Stimulated activated memory B cell treated with anti-CD40 and anti-IgM and Interleukin-4, amounts not matched to agents 10 μg/mL and 1 μg/mL and 100 μg/mL, for 72 hours (primary cell): ENCODE measurements around the gene OSBPL8.
"Not testable (repeated sequence)": the region's sequence is repeated elsewhere in the genome, so short reads cannot be mapped to it uniquely, and the experiment has no call there.

ENCODE experiments used
- ATAC-seq: fragments of 150-1000 bp; cut with Tn5 transposase; 2 replicates; pipeline ENCODE4 v1.10.0; 2021
- H3K27ac Mint-ChIP-seq: one replicate; pipeline ENCODE4 v1.8.0; 2022; ENCODE audit warnings: mild to moderate bottlenecking, mixed read lengths
- H3K27me3 Mint-ChIP-seq: one replicate; pipeline ENCODE4 v1.8.0; 2022; ENCODE audit warnings: mixed read lengths
- H3K36me3 Mint-ChIP-seq: one replicate; pipeline ENCODE4 v1.8.0; 2022; ENCODE audit warnings: mixed read lengths
- H3K4me1 Mint-ChIP-seq: one replicate; pipeline ENCODE4 v1.8.0; 2022; ENCODE audit warnings: mixed read lengths
- H3K4me3 Mint-ChIP-seq: one replicate; pipeline ENCODE4 v1.8.0; 2022; ENCODE audit warnings: mild to moderate bottlenecking, moderate library complexity, mixed read lengths
- H3K9me3 Mint-ChIP-seq: one replicate; pipeline ENCODE4 v1.8.0; 2022; ENCODE audit warnings: mixed read lengths

OSBPL8 gene

DNA sequence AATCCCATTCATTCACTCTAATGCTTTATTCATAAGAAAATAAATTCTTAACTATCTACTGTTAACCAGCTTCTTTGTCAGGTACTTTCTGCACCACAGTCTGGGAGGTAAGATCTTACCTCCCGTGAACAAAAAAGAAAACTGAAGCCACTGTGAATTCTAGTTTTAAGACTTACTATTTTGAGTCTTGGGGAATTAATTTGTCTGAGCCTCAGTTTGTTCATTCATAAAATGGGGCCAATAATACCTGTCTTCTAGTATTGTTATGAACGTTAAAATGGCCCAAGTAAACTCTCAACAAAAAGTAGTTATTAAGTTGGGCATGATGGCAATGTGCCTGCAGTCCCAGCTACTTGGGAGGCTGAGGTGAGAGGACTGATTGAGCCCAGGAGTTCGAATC is 151.9 kb downstream of the OSBPL8 start:
- H3K4me1 Mint-ChIP-seq, result peaks cover 5% of the 10 kb centered on the region
- no peaks in the 10 kb centered on the region for H3K27me3 Mint-ChIP-seq
- peaks cover 10% of the 10 kb centered on the region for H3K36me3 Mint-ChIP-seq
- no peaks in the 10 kb centered on the region for H3K9me3 Mint-ChIP-seq
- no peak for ATAC-seq
- H3K27ac Mint-ChIP-seq, result no peak overlapping the region
- no peak overlapping the region for H3K4me3 Mint-ChIP-seq

DNA sequence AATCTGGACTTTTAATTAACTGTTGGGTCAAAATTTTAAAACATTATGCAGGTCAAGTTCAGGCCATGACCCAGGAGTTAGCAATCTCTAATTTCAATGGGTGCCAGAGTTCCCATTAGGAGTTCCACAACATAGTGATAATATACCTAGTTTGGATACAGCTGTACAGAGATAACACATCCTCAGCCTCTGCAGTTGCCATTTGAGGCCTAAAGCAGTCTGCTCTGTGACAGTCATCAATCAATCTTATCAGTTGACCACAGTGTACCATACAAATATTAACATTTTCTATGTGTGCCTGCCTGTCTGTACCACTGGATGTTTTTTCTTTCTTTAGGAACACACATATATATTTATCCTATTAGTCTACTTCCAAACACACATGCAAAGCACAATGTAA is 157.3 kb downstream of the OSBPL8 start:
- Mint-ChIP-seq H3K27ac (no peak overlapping the region), H3K27me3 (no peaks in the 10 kb centered on the region), H3K9me3 (no peaks in the 10 kb centered on the region), H3K4me3 (no peak overlapping the region), H3K36me3 (peaks cover 22% of the 10 kb centered on the region), H3K4me1 (no peaks in the 10 kb centered on the region)
- ATAC-seq, result no peak

DNA sequence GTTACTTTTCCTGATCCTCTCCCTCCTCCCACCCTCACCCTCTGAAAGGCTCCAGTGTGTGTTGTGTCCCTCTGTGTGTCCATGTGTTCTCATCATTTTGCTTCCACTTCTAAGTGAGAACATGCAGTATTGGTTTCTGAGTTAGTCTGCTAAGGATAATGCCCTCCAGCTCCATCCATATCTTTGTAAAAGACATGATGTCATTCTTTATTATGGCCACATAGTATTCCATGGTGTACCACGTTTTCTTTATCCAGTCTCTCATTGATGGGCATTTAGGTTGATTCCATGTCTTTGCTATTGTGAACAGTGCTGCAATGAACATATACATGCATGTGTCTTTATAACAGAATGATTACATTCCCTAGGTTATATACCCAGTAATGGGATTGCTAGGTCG is 159.4 kb downstream of the OSBPL8 start:
- no peak overlapping the region for H3K27ac Mint-ChIP-seq
- no peak for ATAC-seq
- peaks cover 16% of the 10 kb centered on the region for H3K36me3 Mint-ChIP-seq
- H3K27me3 Mint-ChIP-seq, result no peaks in the 10 kb centered on the region
- no peaks in the 10 kb centered on the region for H3K4me1 Mint-ChIP-seq
- no peak overlapping the region for H3K4me3 Mint-ChIP-seq
- H3K9me3 Mint-ChIP-seq, result no peaks in the 10 kb centered on the region

DNA sequence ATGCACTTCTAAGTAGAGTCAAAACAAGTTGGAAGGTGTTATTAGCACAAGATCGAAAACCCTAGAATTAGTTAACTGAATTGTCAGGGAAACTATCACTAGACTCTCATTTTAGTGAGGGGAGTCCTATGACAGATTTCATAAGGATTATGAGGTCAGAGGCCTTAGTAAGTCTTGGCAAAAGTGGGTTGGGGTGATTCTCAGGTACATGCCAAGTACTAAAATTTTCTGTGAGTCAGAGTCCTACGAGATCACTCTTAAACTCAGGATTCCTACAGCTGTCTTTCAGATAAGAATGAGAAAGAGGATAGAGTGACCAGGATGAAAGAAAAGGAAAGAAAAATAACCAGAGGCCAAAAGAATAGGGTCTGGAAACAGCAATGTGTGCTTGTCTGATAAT is 160.5 kb downstream of the OSBPL8 start:
- Mint-ChIP-seq H3K27me3 (no peaks in the 10 kb centered on the region), H3K9me3 (no peaks in the 10 kb centered on the region), H3K4me3 (no peak overlapping the region), H3K4me1 (no peaks in the 10 kb centered on the region), H3K36me3 (peaks cover 24% of the 10 kb centered on the region), H3K27ac (no peak overlapping the region)
- ATAC-seq, result no peak

DNA sequence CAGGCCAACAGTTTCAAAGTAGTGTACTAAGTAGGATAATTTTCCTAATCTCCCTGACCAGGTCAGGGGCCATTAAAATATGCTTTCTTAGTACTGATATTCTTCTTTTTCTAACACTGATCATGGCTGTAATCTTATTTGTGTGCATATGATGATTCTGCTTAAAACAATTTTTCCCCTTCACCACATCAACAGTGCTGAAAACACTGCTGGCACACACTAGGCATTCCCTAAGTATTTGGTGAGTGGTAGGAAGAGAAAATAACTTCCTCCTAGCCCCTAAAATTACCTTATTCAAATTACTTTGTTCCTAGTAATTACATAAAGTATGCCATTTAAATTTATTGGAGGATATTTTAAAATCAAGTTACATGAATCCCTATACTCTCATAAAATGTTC is 161.5 kb downstream of the OSBPL8 start:
- Mint-ChIP-seq H3K4me1 (no peaks in the 10 kb centered on the region), H3K36me3 (peaks cover 24% of the 10 kb centered on the region), H3K4me3 (no peak overlapping the region), H3K27ac (no peak overlapping the region), H3K27me3 (no peaks in the 10 kb centered on the region), H3K9me3 (no peaks in the 10 kb centered on the region)
- ATAC-seq, result no peak

DNA sequence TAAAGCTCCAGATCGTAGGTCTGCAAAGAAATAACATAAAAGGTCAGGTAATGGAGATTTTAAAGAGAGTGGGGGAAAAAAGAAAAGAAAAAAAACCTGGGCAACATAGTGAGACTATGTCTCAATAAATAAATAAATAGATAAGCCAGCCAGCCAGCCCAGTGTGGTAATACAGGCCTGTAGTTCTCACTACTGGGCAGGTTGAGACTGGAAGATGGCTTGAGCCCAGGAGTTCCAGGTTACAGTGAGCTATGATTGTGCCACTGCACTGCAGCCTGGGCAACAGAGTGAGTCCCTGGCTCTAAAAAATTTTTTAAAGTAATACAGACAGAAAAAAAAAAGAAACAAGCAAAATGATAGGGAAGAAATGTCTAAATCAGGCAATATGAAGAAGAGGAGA is 168.1 kb downstream of the OSBPL8 start:
- Mint-ChIP-seq H3K4me1 (no peaks in the 10 kb centered on the region), H3K27ac (no peak overlapping the region), H3K36me3 (peaks cover 49% of the 10 kb centered on the region), H3K9me3 (no peaks in the 10 kb centered on the region), H3K27me3 (no peaks in the 10 kb centered on the region), H3K4me3 (no peak overlapping the region)
- ATAC-seq, result no peak

DNA sequence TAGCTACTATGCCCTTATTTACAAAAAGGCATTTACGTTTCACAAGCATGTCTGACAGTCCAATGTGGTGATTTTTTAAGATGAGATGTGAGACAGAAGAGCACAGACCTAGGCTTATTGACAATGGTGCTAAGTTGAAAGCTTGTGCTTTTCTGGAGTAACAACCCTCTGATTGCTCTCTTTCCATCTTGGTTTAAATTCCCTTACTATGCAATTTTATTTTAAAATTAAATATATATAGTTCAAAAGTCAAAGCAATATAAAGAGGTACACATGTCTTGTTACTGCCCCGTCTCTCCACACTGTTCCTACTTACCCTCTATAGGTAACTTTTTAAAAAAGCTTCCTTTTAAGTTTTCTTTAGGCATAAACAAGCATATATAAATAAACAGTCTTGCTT is 172.0 kb downstream of the OSBPL8 start:
- H3K27ac Mint-ChIP-seq, result no peak overlapping the region
- no peaks in the 10 kb centered on the region for H3K4me1 Mint-ChIP-seq
- H3K4me3 Mint-ChIP-seq, result no peak overlapping the region
- no peaks in the 10 kb centered on the region for H3K27me3 Mint-ChIP-seq
- peaks cover 49% of the 10 kb centered on the region for H3K36me3 Mint-ChIP-seq
- no peaks in the 10 kb centered on the region for H3K9me3 Mint-ChIP-seq
- no peak for ATAC-seq

DNA sequence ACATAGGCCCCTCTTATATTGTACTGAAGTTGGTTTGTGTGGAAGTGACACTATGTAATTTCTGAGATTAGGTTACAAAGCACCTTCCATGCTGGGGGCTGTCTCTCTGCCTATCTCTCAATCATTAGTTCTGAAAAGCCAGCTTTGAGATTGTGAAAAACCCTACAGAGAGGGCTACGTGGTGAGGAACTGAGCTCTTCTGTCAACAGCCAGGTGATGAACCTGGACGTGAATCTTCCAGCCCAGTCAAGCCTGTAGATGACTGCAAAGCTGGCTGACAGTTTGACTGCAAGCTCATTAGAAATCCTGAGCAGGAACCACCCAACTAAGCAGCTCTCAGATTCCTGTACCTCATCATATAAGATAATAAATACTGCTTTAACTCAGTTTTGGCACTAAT is 175.0 kb downstream of the OSBPL8 start:
- ATAC-seq, result no peak
- Mint-ChIP-seq H3K4me1 (no peaks in the 10 kb centered on the region), H3K4me3 (no peak overlapping the region), H3K27me3 (no peaks in the 10 kb centered on the region), H3K27ac (no peak overlapping the region), H3K9me3 (no peaks in the 10 kb centered on the region), H3K36me3 (peaks cover 43% of the 10 kb centered on the region)

DNA sequence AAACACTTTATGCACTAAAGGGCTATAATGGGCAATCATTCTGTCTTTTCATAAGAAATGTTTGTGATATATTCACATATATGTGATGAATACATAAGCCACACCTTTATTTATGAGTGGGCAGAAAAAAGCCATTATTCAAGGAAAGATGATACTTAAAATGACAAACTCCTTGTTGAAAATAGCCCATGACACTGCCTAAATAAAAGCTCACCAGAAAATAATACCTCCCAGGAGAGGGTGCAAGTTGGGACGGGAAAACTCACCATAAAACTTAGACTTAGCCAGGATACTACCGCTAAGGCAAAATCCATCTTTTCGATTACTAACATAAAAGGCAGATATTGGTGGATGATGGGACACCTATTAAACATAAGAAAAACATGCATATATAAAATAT is 175.6 kb downstream of the OSBPL8 start:
- no peaks in the 10 kb centered on the region for H3K4me1 Mint-ChIP-seq
- no peak overlapping the region for H3K4me3 Mint-ChIP-seq
- no peaks in the 10 kb centered on the region for H3K27me3 Mint-ChIP-seq
- no peak overlapping the region for H3K27ac Mint-ChIP-seq
- no peak for ATAC-seq
- H3K9me3 Mint-ChIP-seq, result no peaks in the 10 kb centered on the region
- H3K36me3 Mint-ChIP-seq, result peaks cover 43% of the 10 kb centered on the region

DNA sequence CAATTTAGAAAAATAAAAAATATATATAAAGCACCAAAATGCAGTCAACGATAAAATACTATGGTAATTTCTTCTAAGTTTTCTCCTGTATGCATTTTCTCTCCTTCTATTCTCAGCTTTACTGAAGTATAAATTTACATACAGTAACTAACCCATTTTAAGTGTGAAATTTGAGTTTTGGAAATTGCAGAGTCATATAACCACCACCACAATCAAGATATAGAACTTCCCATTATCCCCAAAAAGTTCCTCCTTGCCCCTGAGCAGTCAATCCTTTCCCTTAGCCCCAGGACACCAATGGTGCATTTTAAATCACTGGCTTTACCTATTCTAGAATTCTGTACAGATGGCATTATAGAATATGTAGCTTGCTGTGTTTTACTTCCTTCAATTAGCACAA is 180.3 kb downstream of the OSBPL8 start:
- H3K27ac Mint-ChIP-seq, result no peak overlapping the region
- ATAC-seq, result no peak
- no peaks in the 10 kb centered on the region for H3K4me1 Mint-ChIP-seq
- no peaks in the 10 kb centered on the region for H3K27me3 Mint-ChIP-seq
- H3K4me3 Mint-ChIP-seq, result no peak overlapping the region
- peaks cover 2% of the 10 kb centered on the region for H3K9me3 Mint-ChIP-seq
- peaks cover 46% of the 10 kb centered on the region for H3K36me3 Mint-ChIP-seq

DNA sequence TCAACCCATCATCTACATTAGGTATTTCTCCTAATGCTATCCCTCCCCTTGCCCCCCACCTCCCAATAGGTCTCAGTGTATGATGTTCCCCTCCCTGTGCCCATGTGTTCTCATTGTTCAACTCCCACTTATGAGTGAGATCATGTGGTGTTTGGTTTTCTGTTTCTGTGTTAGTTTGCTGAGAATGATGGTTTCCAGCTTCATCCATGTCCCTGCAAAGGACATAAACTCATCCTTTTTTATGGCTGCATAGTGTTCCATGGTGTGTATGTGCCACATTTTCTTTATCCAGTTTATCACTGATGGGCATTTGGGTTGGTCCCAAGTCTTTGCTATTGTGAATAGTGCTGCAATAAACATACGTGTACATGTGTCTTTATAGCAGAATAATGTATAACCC is 182.7 kb downstream of the OSBPL8 start:
- not testable (repeated sequence) for H3K27me3 Mint-ChIP-seq, ATAC-seq, H3K27ac Mint-ChIP-seq, H3K4me3 Mint-ChIP-seq, H3K9me3 Mint-ChIP-seq, H3K4me1 Mint-ChIP-seq
- peaks cover 54% of the 10 kb centered on the region for H3K36me3 Mint-ChIP-seq

DNA sequence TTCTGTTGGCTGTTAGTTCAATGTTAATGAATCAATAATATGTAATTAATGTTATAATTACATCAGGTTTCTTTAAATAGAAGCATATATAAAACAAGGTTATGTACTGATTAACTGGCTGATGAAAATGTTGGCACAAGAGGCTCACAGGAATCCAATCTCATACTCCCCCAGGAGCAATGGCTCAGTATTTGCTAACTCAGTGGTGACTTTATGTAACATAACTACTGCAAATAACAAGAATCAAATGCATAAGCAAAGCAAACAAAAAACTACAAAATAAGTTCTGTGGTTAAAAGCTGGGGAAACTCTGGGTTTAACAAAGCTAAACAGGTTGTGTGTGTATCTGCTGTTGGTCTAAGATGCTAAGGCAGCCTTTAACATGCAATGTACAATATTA is 183.6 kb downstream of the OSBPL8 start:
- Mint-ChIP-seq H3K36me3 (peaks cover 55% of the 10 kb centered on the region), H3K4me1 (no peaks in the 10 kb centered on the region), H3K27me3 (no peaks in the 10 kb centered on the region), H3K9me3 (peaks cover 2% of the 10 kb centered on the region), H3K27ac (no peak overlapping the region), H3K4me3 (no peak overlapping the region)
- no peak for ATAC-seq

DNA sequence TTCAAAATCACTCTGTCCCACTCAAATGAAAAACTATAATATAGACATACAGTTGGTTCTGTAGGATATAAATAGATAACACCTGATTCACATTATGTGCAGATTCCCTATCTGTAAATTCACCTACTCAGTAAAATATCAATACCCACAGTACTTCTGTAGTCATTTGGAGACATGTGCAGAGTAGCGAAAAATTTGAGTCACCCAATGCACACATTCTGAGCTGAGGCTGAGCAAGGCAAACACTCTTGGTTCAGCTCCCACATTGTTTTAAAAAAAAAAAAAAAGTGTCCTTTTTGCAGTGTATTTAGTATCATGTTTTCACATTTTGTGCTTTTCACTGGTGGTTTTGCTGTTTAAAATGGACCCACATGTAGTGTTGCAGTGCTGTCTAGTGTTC is 184.1 kb downstream of the OSBPL8 start:
- no peaks in the 10 kb centered on the region for H3K27me3 Mint-ChIP-seq
- peaks cover 2% of the 10 kb centered on the region for H3K9me3 Mint-ChIP-seq
- ATAC-seq, result no peak
- peaks cover 59% of the 10 kb centered on the region for H3K36me3 Mint-ChIP-seq
- H3K27ac Mint-ChIP-seq, result no peak overlapping the region
- H3K4me1 Mint-ChIP-seq, result no peaks in the 10 kb centered on the region
- H3K4me3 Mint-ChIP-seq, result no peak overlapping the region

DNA sequence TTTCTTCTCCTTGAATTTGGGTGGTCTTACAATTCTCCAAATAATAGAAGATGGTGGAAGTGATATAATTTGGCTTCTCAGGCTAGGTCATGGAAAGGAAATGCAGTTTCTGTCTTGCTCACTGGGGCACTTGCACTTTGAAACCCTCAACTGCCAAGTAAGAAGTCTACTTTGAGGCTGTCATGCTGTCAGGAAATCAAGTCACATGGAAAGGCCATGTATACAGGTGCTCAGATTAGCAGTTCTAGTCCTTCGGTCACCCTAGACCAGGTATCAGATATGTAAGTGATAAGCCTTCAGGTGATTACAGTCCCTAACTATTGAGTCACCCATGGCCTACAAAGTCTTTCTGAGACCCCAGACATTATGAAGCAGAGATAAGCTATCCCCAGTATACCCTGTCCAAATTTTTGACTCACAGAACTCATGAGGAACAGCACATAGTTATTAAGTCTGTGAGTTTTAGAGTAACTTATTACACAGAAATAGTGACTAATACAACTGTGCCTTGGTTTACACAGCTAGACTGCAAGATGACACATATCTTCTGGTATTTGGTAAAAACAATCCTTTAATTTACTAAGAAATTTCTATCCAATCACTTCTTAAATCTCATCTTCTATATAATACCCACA is 185.1 kb downstream of the OSBPL8 start:
- Mint-ChIP-seq H3K4me3 (no peak overlapping the region), H3K9me3 (peaks cover 2% of the 10 kb centered on the region), H3K4me1 (no peaks in the 10 kb centered on the region), H3K27me3 (no peaks in the 10 kb centered on the region), H3K36me3 (peaks cover 67% of the 10 kb centered on the region), H3K27ac (no peak overlapping the region)
- no peak for ATAC-seq

DNA sequence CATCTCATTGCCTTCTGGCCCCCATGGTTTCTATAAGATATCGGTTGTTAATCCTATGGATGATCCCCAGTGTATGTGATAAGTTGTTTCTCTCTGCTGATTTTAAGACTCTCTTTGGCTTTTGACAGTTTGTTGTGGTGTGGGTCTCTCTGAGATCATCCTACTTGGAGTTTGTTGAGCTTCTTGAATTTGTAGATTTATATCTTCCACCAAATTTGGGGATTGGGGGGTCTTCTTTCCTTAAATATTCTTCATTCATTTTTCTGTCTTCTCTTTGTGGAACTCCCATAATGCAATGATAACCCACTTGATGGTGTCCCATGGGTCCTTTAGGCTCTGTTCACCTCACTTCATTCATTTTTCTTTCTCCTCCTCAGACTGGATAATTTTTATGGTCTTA is 191.3 kb downstream of the OSBPL8 start:
- Mint-ChIP-seq H3K36me3 (peaks cover 89% of the 10 kb centered on the region), H3K27me3 (no peaks in the 10 kb centered on the region), H3K4me1 (no peaks in the 10 kb centered on the region), H3K4me3 (no peak overlapping the region), H3K9me3 (peaks cover 3% of the 10 kb centered on the region), H3K27ac (no peak overlapping the region)
- ATAC-seq, result no peak

DNA sequence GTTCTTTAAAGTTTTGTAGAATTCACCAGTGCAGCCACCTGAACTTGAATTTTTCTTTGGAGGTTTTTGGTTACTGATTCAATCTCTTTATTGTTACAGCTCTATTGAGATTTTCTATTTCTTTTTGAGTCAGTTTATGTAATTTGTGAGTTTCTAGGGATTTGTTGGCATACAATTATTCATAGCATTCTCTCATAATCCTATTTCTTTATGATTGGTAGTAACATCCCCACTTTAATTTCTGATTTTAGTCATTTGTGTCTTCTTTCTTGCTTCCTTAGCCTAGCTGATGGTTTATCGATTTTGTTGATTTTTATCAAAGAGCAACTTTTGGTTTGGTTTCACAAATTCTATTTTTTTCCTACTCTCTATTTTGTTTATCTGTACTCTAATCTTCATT is 193.4 kb downstream of the OSBPL8 start:
- no peaks in the 10 kb centered on the region for H3K27me3 Mint-ChIP-seq
- ATAC-seq, result no peak
- peaks cover 3% of the 10 kb centered on the region for H3K9me3 Mint-ChIP-seq
- no peak overlapping the region for H3K4me3 Mint-ChIP-seq
- H3K4me1 Mint-ChIP-seq, result no peaks in the 10 kb centered on the region
- H3K36me3 Mint-ChIP-seq, result peaks cover 95% of the 10 kb centered on the region
- no peak overlapping the region for H3K27ac Mint-ChIP-seq

DNA sequence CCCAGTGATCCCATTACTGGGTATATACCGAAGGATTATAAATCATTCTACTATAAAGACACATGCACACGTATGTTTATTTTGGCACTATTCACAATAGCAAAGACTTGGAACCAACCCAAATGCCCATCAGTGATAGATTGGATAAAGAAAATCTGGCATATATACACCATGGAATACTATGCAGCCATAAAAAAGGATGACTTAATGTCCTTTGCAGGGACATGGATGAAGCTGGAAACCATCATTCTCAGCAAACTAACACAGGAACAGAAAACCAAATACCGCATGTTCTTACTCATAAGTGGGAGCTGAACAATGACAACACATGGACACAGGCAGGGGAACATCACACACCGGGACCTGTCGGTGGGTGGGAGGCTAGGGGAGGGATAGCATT is 195.4 kb downstream of the OSBPL8 start:
- H3K27me3 Mint-ChIP-seq, H3K9me3 Mint-ChIP-seq, ATAC-seq, H3K27ac Mint-ChIP-seq, H3K4me3 Mint-ChIP-seq, H3K4me1 Mint-ChIP-seq: not testable (repeated sequence)
- H3K36me3 Mint-ChIP-seq, result peaks cover 83% of the 10 kb centered on the region
